Measurements from ENCODE around the gene TBX4.

- TF ChIP-seq CTCF (IDR thresholded peaks at IDR 0.05): no peak
- TF ChIP-seq EZH2 (IDR thresholded peaks at IDR 0.05): no peak
- TF ChIP-seq EZH2phosphoT487 (IDR thresholded peaks at IDR 0.05): no peak
These were observed 25.1 kb downstream of the TBX4 start for GRCh38 chr17:61477204-61477834.
